ENCODE results near the gene LSS. TPM values are rescaled to one million over a fixed set of nuclear protein-coding genes. Genes with fewer than 3 reads are reported as not detected.

Gene LSS
- total RNA-seq, 2 donors from 2014 or later: 38.9 to 68.9 TPM

DNA sequence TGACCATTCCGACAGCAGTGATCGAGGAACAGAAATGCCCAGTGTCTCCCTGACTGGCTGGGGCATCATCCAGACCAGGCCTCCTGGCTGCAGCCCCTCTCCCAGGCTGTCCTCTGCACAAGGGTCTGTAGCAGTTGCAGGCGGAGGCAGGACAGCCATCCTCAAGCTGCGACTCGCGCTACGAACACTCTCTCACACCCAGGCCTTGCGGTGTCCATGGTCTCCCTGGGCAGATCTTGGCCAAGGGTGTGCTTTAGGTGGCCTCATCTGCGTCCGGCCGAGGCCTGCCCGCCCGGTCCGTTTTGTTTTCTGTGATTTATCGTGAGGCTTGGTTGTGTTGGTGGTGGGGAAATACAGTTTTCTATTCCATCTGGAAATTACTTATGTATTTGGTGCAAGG is 88.9 kb downstream of the LSS start:
- peaks cover 7% of the 10 kb centered on the region for H3K4me1 ChIP-seq
- H3K27ac ChIP-seq: no peak overlapping the region
- no peak overlapping the region for H3K4me3 ChIP-seq
- intact Hi-C loops (cut with DNase I): no loop called here
- H3K9me3 ChIP-seq: no peaks in the 10 kb centered on the region
- no peak for TF ChIP-seq POLR2A (IDR thresholded peaks at IDR 0.05)
- no peak for TF ChIP-seq CTCF (IDR thresholded peaks at IDR 0.05)
- no peaks in the 10 kb centered on the region for H3K36me3 ChIP-seq (replicated peaks in 1 of 2; ENCODE audit: insufficient read depth in 1 of 2, low read depth in 2 of 2)
- 69 to 76% methylated on average over 14 to 15 of the region's 15 CpGs for WGBS, 2 donors
- DNase-seq (no peak), ATAC-seq (no peak)
- no peaks in the 10 kb centered on the region for H3K27me3 ChIP-seq

DNA sequence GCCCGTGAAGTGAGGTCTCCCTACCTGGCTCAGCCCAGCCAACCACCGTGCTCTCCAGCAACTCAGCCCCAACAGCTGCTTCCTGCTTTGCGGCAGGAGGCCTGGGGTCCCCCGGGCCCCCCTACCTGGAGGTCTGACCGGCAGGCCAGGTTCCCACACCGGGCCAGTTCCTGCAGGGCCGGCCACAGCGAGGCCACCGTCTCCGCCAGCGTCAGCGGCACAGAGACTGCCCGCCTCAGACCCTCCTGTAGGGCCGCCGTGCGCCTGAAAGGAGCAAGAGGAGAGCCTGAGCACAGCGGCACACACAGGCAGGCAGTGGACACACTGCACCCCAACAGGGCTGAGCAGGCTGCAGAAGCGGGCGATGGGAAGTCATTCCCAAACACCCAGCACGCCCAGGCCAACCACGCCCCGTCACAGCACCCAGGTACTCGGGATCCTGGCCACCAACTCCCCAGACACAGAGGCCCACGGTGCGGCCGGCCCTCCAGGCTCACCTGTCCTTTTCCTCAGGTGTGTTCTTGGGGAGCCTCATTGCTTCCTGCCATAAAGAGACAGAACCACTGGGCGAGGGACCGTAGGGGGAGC is 90.1 kb downstream of the LSS start:
- H3K36me3 ChIP-seq (replicated peaks in 1 of 2; ENCODE audit: insufficient read depth in 1 of 2, low read depth in 2 of 2): no peaks in the 10 kb centered on the region
- H3K27ac ChIP-seq: no peak overlapping the region
- no peak overlapping the region for H3K4me3 ChIP-seq
- H3K27me3 ChIP-seq: no peaks in the 10 kb centered on the region
- TF ChIP-seq POLR2A (IDR thresholded peaks at IDR 0.05): no peak
- no peak for TF ChIP-seq CTCF (IDR thresholded peaks at IDR 0.05)
- DNase-seq (no peak), ATAC-seq (no peak)
- 71 to 80% methylated on average over 1 to 28 of the region's 28 CpGs for WGBS, 2 donors
- intact Hi-C loops (cut with DNase I): no loop called here
- H3K4me1 ChIP-seq: peaks cover under 1% of the 10 kb centered on the region
- H3K9me3 ChIP-seq: no peaks in the 10 kb centered on the region

Other genes with a start within 250 kb of the LSS start
- 100 to 1,000 TPM; 112 to 314 TPM for gene COL6A1, start 247.0 kb downstream of the LSS start, total RNA-seq
- gene COL6A2, start 130.7 kb downstream of the LSS start, total RNA-seq: 100 to 1,000 TPM in 1 of 2 donors, 10 to 100 TPM in 1; 72.1 to 339 TPM
- under 1 TPM in 1 of 2 donors, not detected in 1; 0.33 TPM for gene FTCD, start 73.2 kb downstream of the LSS start, total RNA-seq
- gene SPATC1L, start 44.3 kb downstream of the LSS start, total RNA-seq: 1 to 10 TPM; 4.4 to 9.6 TPM
- gene MCM3AP, start 56.8 kb upstream of the LSS start, total RNA-seq: 100 to 1,000 TPM in 1 of 2 donors, 10 to 100 TPM in 1; 52.7 to 102 TPM
- 10 to 100 TPM in 1 of 2 donors, 1 to 10 TPM in 1; 4.9 to 15.2 TPM for gene YBEY, start 57.6 kb upstream of the LSS start, total RNA-seq
- gene C21orf58, start 95.1 kb upstream of the LSS start, total RNA-seq: 1 to 10 TPM; 1.6 TPM
- gene PCNT, start 95.4 kb upstream of the LSS start, total RNA-seq: 10 to 100 TPM; 11.9 to 28.0 TPM
- 10 to 100 TPM; 28.5 to 44.2 TPM for gene DIP2A, start 230.1 kb upstream of the LSS start, total RNA-seq